BJ (cell line): ENCODE measurements around the gene CKB. TPM values are rescaled to one million over a fixed set of nuclear protein-coding genes. Genes with fewer than 3 reads are reported as not detected.

Experiments
- CTCF ChIA-PET: fragments of 350-600 bp; formaldehyde crosslinking; extraction: SDS; loops from one replicate; lab custom pipeline; 2021; ENCODE audit warnings: antibody characterized with exemption, inconsistent platforms; lab: Yijun Ruan, JAX
- POLR2A ChIA-PET: fragments of 300-600 bp; sonication (Branson Sonifier 250); formaldehyde crosslinking; extraction: SDS; loops from one replicate; lab custom pipeline; 2021; ENCODE audit warnings: antibody characterized with exemption; lab: Charles Lee
- DNase-seq: peaks from one replicate; pipeline ENCODE4 v3.0.0-alpha.2; 2011; ENCODE audit warnings: low read depth
- H3K27me3 ChIP-seq: 2 replicates; pipeline ENCODE4 v1.6.0; 2011; ENCODE audit warnings: low read length; ENCODE audit not compliant: control insufficient read depth, insufficient read depth
- H3K36me3 ChIP-seq: 2 replicates; pipeline ENCODE4 v1.5.1; 2011; ENCODE audit warnings: low read length; ENCODE audit not compliant: control insufficient read depth, insufficient read depth
- H3K4me3 ChIP-seq: 2 replicates; pipeline ENCODE4 v1.5.1; 2011; ENCODE audit warnings: low read depth, mild to moderate bottlenecking, control low read depth, low read length
- polyA plus RNA-seq: library from polyadenylated mRNA; depleted of rRNA; stranded (reverse); fragments of >200 nt; gene quantifications from 2 replicates; pipeline ENCODE4 v1.2.3, GENCODE V29; 2011
- TF ChIP-seq, protein P1 (sequence below): IDR thresholded peaks from 2 replicates; pipeline ENCODE4 v1.5.1; 2011; ENCODE audit warnings: low read depth, mild to moderate bottlenecking, control low read depth, inconsistent platforms, low read length, moderate library complexity; ENCODE audit not compliant: insufficient read depth

The CKB gene
- polyA plus RNA-seq, 1 experiment: 74.7 TPM

DNA sequence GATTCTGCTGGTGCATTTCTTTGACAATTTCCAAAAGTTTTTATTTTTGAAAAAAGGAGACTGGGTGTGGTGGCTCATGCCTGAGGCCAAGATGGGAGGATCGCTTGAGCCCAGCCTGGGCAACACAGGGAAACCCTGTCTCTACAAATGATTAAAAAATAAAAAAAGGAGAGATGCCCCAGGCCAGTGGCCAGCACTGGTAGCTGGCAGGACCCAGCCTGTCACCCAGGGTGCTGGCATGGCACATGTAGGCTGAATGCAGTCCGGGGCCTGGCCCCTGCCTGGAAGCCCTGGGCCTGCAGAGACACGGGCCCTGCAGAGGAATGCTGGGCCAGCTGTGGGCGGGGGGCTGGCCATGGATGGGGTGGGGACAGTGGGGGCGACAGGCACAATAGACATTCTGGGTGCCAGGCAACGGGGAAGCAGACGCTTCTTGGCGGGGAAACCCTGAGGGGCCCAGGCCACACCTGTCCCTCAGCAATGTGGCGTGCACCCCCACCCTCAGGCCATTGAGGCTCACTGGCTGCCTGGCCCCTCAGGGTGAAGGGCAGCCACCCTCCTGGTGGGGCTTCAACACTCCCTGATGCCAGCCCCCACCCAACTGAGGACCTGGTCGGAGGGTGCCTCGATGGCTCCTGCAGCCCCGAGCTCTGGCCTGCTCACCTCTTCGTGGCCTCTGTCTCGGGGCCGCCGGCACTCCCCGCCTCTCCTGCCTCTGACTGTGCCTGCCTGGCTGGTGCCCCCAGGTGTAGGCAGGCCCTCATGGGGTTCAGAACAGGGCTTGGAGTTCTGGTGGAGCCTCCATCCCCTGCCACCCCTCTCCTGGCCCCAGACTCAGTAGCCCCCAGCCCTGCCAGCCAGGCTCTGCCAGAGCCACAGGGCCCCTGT lies 18.4 kb upstream of the CKB start:
- POLR2A ChIA-PET: no interaction called here
- no peaks in the 10 kb centered on the region for H3K27me3 ChIP-seq
- TF ChIP-seq, protein P1, sequence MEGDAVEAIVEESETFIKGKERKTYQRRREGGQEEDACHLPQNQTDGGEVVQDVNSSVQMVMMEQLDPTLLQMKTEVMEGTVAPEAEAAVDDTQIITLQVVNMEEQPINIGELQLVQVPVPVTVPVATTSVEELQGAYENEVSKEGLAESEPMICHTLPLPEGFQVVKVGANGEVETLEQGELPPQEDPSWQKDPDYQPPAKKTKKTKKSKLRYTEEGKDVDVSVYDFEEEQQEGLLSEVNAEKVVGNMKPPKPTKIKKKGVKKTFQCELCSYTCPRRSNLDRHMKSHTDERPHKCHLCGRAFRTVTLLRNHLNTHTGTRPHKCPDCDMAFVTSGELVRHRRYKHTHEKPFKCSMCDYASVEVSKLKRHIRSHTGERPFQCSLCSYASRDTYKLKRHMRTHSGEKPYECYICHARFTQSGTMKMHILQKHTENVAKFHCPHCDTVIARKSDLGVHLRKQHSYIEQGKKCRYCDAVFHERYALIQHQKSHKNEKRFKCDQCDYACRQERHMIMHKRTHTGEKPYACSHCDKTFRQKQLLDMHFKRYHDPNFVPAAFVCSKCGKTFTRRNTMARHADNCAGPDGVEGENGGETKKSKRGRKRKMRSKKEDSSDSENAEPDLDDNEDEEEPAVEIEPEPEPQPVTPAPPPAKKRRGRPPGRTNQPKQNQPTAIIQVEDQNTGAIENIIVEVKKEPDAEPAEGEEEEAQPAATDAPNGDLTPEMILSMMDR: no peak
- H3K4me3 ChIP-seq: no peak overlapping the region; the same call in 1 of the 2 replicates
- CTCF ChIA-PET: interaction anchor here (0.6 to 15.2 kb wide), 6 partner anchors 10 to 40 kb away, joined by 3 to 228 read pairs (median 12); partner anchors contain the start of genes CKB and TRMT61A
- no peak for DNase-seq
- H3K36me3 ChIP-seq: no peaks in the 10 kb centered on the region; the same call in 1 of the 2 replicates

DNA sequence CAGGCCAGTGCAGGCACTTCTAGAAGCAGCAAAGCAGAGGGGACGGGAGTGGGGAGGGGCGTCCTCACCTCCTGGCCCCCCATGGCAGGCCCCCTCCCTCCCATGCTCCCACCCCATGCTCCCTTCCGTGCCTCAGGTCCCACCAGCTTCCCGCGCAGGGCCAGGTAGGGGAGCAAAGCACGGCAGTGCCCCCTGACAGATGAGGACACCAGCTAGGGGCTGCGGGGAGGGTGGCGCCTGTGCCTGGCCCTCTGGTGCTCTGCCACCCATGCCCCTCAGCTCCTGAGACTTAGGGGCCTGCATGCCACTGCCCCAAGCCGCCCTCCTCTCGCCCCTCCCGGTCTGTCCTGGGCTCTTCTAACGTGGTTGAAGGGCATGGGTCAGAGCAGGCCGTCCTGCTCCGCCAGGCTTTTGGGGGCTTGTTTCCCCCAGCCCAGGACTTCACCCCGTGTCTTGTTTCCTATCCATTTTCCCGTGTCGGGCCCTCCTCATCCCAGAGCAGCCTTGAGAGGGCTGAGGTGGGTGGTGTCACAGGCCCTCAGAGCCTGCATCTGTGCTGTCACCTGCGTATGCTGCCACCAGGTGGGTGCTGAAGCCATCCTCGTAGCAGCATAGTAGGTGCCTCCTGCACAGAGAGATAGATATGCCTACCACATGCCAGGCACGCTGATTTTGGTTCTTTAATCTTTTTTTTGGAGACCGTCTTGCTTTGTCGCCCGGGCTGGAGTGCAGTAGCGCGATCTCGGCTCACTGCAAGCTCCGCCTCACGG lies 16.6 kb upstream of the CKB start:
- ChIA-PET CTCF (interaction anchor here (0.9 to 1.7 kb wide), 2 partner anchors 8 to 9 kb away, joined by 3 to 4 read pairs; no protein-coding TSS in a partner anchor), POLR2A (no interaction called here)
- no peak for DNase-seq
- no peak overlapping the region for H3K4me3 ChIP-seq
- TF ChIP-seq, protein P1: no peak
- H3K36me3 ChIP-seq: peaks cover 2% of the 10 kb centered on the region; the same call in 1 of the 2 replicates
- H3K27me3 ChIP-seq: no peaks in the 10 kb centered on the region

DNA sequence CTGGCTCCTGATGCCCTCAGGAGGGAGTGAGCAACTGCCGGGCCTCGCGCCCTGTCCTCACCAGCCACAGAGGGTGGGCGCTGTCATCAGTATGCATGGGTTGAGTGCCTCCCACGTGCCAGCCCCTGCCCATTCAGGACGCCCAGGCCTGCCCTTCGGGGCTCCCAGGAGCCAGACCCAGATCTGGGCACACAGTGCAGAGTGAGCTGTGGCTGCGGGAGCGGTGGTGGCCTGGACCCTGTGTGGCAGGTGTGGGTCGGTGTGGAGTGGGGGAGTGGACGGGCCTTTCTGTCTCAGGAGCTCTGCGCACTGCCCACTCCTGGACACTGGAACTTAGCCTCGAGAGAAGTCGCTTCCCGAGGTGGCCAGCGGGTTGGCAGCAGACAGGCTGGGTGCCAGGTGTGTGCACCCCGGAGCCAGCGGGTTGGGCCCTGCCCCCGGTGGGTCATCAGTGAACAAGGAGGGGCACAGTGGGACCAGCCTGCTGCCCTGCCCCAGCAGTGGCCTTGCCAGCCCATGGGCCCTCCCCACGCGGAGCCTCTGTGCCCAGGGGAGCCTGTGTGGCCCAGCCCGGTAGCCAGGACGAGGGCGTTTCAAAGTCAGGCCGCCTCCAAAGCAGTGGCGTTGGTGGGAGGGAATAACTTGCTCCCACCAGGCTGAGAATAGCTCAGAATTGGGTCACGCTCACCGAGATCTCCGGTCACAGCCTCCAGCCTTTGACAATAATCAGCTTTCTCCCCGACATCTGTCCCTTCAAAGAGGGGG lies 15.8 kb upstream of the CKB start:
- ChIA-PET CTCF (interaction anchor here (0.9 to 1.7 kb wide), 2 partner anchors 8 to 9 kb away, joined by 3 to 4 read pairs; no protein-coding TSS in a partner anchor), POLR2A (no interaction called here)
- Histone ChIP-seq H3K4me3 (no peak overlapping the region), H3K27me3 (no peaks in the 10 kb centered on the region), H3K36me3 (peaks cover 3% of the 10 kb centered on the region; the same call in 1 of the 2 replicates)
- TF ChIP-seq, protein P1: no peak
- DNase-seq: no peak

DNA sequence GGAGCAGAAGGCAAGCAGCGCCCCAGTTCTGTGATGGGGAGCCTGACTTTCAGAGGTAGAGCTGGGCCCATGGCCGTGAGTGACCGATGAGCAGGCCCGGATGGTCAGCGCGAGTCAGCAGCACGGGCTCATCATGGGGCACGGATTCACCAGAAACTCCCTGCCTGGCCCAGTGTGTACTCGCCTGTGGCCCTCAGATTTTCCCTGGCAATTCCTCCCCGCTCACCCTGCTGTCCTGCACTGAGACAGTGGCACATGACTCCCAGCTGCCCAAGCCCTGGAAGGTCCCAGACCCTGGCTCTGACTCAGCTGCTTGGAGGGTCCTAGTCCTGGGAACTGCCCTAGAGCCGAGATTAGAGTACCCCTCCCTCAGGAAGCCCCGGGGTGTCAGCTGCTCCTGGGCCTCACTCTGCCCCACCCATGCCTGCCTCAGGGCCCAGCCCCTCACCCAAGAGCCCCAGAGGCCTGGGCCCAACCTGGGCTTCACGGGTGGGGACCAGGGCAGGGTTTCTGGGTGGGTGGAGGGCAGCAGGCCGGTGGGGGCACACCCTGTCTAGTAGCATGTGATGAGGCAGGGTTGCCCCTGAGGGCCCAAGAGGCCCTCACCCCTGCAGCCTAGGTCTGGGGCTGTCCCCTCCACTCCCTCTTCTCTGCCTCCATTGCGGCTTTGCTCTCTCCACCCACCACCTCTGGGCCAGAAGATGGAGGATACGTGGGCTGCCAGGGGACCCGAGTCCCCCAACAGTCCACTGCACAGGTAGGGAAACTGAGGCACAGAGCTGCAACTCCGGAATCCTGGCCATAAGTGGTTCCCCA lies 14.8 kb upstream of the CKB start:
- no peak for DNase-seq
- Histone ChIP-seq H3K36me3 (peaks cover 4% of the 10 kb centered on the region), H3K4me3 (no peak overlapping the region), H3K27me3 (no peaks in the 10 kb centered on the region)
- CTCF ChIA-PET: interaction anchor here (1.4 to 1.8 kb wide), 2 partner anchors 9 to 19 kb away, joined by 7 read pairs; no protein-coding TSS in a partner anchor
- TF ChIP-seq, protein P1: no peak
- POLR2A ChIA-PET: no interaction called here
